ENCODE measurements around the gene SLC43A3.
"Not testable (repeated sequence)": the region's sequence is repeated elsewhere in the genome, so short reads cannot be mapped to it uniquely, and the experiment has no call there.

The SLC43A3 gene

GRCh38 chr11:57459164-57460021 lies 32.5 kb upstream of the SLC43A3 start:
- DNase-seq, result no peak

- no peak for DNase-seq
Measured at GRCh38 chr11:57458410-57459163, 31.7 kb upstream of the SLC43A3 start.

- no peak for DNase-seq
Measured at GRCh38 chr11:57458060-57458409, 31.1 kb upstream of the SLC43A3 start.

GRCh38 chr11:57457643-57458023 lies 30.7 kb upstream of the SLC43A3 start:
- DNase-seq, result no peak

GRCh38 chr11:57456960-57457642 lies 30.2 kb upstream of the SLC43A3 start:
- DNase-seq, result no peak

- no peak for DNase-seq
Measured at GRCh38 chr11:57453543-57454177, 26.7 kb upstream of the SLC43A3 start.

GRCh38 chr11:57446055-57446454 lies 19.1 kb upstream of the SLC43A3 start:
- no peak for DNase-seq

GRCh38 chr11:57445122-57445394 lies 18.1 kb upstream of the SLC43A3 start:
- DNase-seq, result not testable (repeated sequence)

GRCh38 chr11:57444362-57445121 lies 17.6 kb upstream of the SLC43A3 start:
- DNase-seq, result no peak

GRCh38 chr11:57440744-57441414 lies 14.0 kb upstream of the SLC43A3 start:
- no peak for DNase-seq

- no peak for DNase-seq
Measured at GRCh38 chr11:57439786-57440185, 12.9 kb upstream of the SLC43A3 start.

GRCh38 chr11:57438345-57439285 lies 11.7 kb upstream of the SLC43A3 start:
- no peak for DNase-seq

GRCh38 chr11:57436031-57436430 lies 9.1 kb upstream of the SLC43A3 start:
- DNase-seq, result no peak

- DNase-seq, result no peak
Measured at GRCh38 chr11:57434640-57435546, 8.0 kb upstream of the SLC43A3 start.

GRCh38 chr11:57432714-57433163 lies 5.8 kb upstream of the SLC43A3 start:
- DNase-seq, result no peak

GRCh38 chr11:57432149-57432561 lies 5.2 kb upstream of the SLC43A3 start:
- DNase-seq, result no peak

- no peak for DNase-seq
Measured at GRCh38 chr11:57430952-57431351, 4.0 kb upstream of the SLC43A3 start.

GRCh38 chr11:57429946-57430345 lies 3.0 kb upstream of the SLC43A3 start:
- no peak for DNase-seq

GRCh38 chr11:57428643-57429042 lies 1.7 kb upstream of the SLC43A3 start:
- no peak for DNase-seq

- DNase-seq, result no peak
Measured at GRCh38 chr11:57427727-57428082, 784 bp upstream of the SLC43A3 start.

Measured in NCI-H2081 treated with DMSO at 0.1 percent for 48 hours (cell line).